GM21423 (cell line): ENCODE results near the gene RAD51C.
"Not testable (repeated sequence)": the region's sequence is repeated elsewhere in the genome, so short reads cannot be mapped to it uniquely, and the experiment has no call there.

Experiments
- ATAC-seq: cut with Tn5 transposase; IDR thresholded peaks from one replicate; pipeline ENCODE4 v1.9.1; 2021; ENCODE audit warnings: mild to moderate bottlenecking, moderate library complexity; ENCODE audit not compliant: unreplicated experiment

RAD51C gene

DNA sequence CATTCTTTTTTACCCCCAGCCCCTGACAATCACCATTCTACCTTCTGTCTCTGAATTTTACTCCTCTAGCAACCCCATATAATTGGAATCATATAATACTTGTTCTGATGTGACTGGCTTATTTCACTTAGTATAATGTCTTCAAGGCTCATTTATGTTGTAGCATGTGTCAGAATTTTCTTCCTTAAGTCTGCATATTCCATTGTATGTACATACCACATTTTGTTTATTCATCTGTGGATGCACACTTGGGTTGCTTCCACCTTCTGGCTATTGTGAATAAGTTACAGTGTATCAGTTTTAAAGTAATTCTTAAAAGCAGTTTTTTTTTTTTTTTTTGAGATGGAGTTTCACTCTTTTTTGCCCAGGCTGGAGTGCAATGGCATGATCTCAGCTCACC lies 38.5 kb downstream of the RAD51C start:
- no peak for ATAC-seq

DNA sequence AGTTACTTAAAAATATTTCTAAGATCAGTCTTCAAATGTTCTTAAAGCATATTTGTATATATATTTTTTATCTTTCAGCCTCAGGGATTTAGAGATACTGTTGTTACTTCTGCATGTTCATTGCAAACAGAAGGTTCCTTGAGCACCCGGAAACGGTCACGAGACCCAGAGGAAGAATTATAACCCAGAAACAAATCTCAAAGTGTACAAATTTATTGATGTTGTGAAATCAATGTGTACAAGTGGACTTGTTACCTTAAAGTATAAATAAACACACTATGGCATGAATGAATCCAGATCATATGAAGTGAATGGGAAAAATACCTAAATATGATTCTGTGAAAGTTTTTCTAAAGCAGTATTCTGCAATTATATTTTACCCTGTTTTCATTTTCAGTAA lies 41.6 kb downstream of the RAD51C start:
- ATAC-seq, result no peak

- ATAC-seq, result no peak
Measured at GRCh38 chr17:58734811-58735210, 42.4 kb downstream of the RAD51C start.

DNA sequence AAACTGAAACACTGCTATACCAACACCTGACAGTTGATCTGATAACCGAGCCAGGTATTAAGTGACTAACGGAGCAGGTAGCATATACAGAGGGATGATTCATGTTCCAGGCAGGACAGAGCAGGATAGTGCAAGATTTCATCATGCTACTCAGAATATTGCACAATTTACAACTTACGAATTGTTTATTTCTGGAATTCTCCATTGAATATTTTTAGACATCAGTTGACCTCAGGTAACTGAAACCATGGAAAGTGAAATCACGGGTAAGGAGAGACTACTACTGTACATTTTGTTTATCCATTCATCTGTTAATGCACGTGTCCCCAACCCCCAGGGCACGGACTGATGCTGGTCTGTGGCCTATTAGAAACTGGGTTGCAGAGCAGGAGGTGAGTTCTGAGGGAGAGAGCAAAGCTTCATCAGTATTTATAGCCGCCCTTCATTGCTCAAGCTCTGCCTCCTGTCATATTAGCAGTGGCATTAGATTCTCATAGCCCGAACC lies 48.8 kb downstream of the RAD51C start:
- ATAC-seq, result no peak

- ATAC-seq, result no peak
Measured at GRCh38 chr17:58747674-58748073, 55.3 kb downstream of the RAD51C start.

DNA sequence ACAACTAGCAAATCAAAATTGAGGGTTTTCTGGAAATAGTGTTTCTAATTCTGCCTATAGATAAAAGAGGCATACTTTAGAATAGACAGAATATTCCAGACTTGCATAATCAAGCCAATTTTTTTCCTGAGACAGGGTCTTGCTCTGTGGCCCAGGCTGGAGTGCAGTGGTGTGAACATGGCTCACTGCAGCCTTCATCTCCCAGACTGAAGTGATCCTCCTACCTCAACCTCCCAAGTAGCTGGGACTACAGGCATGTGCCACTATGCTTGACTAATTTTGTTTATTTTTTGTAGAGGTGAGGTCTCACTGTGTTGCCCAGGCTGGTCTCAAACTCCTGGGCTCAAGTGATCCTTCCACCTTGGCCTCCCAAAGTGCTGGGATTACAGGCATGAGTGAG lies 57.2 kb downstream of the RAD51C start:
- not testable (repeated sequence) for ATAC-seq

GRCh38 chr17:58753026-58753425 lies 60.6 kb downstream of the RAD51C start:
- no peak for ATAC-seq

GRCh38 chr17:58755269-58755576 lies 62.8 kb downstream of the RAD51C start:
- ATAC-seq, result no peak

- no peak for ATAC-seq
Measured at GRCh38 chr17:58755577-58756245, 63.3 kb downstream of the RAD51C start, which contains the start of gene PPM1E. Gene PPM1E, plus strand, starts transcription at chr17:58755854.

- no peak for ATAC-seq
Measured at GRCh38 chr17:58756246-58757161, 64.1 kb downstream of the RAD51C start.

GRCh38 chr17:58757162-58757613 lies 64.8 kb downstream of the RAD51C start:
- no peak for ATAC-seq

DNA sequence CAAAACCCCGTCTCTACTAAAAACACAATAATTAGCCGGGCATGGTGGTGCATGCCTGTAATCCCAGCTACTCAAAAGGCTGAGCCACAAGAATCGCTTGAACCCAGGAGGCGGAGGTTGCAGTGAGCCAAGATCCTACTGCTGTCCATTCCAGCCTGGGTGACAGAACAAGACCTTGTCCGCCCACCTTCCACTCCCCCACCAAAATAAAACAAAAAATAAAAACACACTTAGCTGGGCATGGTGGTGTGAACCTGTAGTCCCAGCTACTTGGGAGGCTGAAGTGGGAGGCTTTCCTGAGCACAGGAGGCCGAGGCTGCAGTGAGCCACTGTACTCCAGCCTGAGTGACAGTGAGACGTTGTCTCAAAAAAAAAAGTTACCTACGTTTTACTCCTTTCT lies 66.5 kb downstream of the RAD51C start:
- no peak for ATAC-seq

DNA sequence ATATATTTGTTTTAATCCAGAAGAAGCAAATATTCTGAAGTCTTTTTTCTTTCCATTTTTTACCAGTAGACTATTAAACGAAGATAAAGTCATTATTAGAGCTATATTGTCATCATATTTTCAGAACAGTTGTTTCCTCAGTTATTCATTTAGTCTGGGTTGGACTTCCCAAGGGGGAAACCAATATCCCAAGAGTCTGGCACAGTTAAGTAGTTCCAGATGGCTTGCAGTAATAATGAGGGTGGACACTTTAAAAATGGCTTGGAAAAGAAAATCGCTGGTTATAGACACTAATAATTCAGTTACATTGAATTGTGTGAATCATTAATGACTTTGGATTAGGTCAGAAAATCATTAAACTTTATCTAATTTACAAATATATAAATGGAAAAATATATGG lies 67.1 kb downstream of the RAD51C start:
- ATAC-seq, result no peak

GRCh38 chr17:58760248-58760647 lies 67.8 kb downstream of the RAD51C start:
- ATAC-seq, result no peak

GRCh38 chr17:58763263-58763662 lies 70.9 kb downstream of the RAD51C start:
- no peak for ATAC-seq

GRCh38 chr17:58764373-58764772 lies 72.0 kb downstream of the RAD51C start:
- ATAC-seq, result no peak

GRCh38 chr17:58778482-58778881 lies 86.1 kb downstream of the RAD51C start:
- not testable (repeated sequence) for ATAC-seq

GRCh38 chr17:58779446-58779845 lies 87.0 kb downstream of the RAD51C start:
- no peak for ATAC-seq

GRCh38 chr17:58783380-58783779 lies 91.0 kb downstream of the RAD51C start:
- no peak for ATAC-seq

GRCh38 chr17:58785097-58785496 lies 92.7 kb downstream of the RAD51C start:
- no peak for ATAC-seq
